ENCODE data around the gene ADM5.

Gene ADM5

GRCh38 chr19:49689133-49690078, at the start of gene ADM5:
ADM5 (plus strand) TSS chr19:49689594; CDS start chr19:49689838, 244 bp downstream.
- peaks cover 18 to 57% (median 49%) of the 10 kb centered on the region in 11 experiments for H3K36me3 ChIP-seq
- H3K27me3 ChIP-seq, result peaks cover 21 to 35% (median 30%) of the 10 kb centered on the region in 11 experiments
- H3K9ac ChIP-seq, result peak within 1 kb of the TSS in 9 of 11 experiments; percentile 10 to 66 (median 42); a peak in 13 of 22 replicates
- TF ChIP-seq Cebpa-rat (IDR thresholded peaks at IDR 0.05), result no peak
- peak within 1 kb of the TSS in 6 of 11 experiments; percentile 33 to 77 (median 59); a peak in 9 of 22 replicates for H3K27ac ChIP-seq
- H3K9me3 ChIP-seq (replicated peaks in 1 of 11), result no peaks in the 10 kb centered on the region
- peaks cover 37 to 75% (median 56%) of the 10 kb centered on the region in 10 experiments for H3K4me1 ChIP-seq
- peak within 1 kb of the TSS in 8 of 10 experiments; percentile 27 to 65 (median 46); a peak in 11 of 20 replicates for H3K4me3 ChIP-seq
- H4K20me1 ChIP-seq, result peaks cover 0 to 62% (median 54%) of the 10 kb centered on the region in 11 experiments; a peak in 19 of 22 replicates
- peak within 1 kb of the TSS; percentile 68 to 95 (median 89) for H3K4me2 ChIP-seq

GRCh38 chr19:49640113-49640898, 49.1 kb upstream of the ADM5 start, which contains the start of gene RRAS:
RRAS (minus strand) TSS chr19:49640143; CDS start chr19:49640098, 45 bp downstream.
- peak within 1 kb of the TSS; percentile 92 to 99 (median 97) for H3K27ac ChIP-seq
- TF ChIP-seq Cebpa-rat (IDR thresholded peaks at IDR 0.05), result no peak
- peaks cover 8 to 25% (median 13%) of the 10 kb centered on the region in 11 experiments for H3K36me3 ChIP-seq
- peak within 1 kb of the TSS; percentile 97 to 100 (median 99) for H3K4me2 ChIP-seq
- no peaks in the 10 kb centered on the region for H3K9me3 ChIP-seq (replicated peaks in 1 of 11)
- H3K27me3 ChIP-seq, result no peaks in the 10 kb centered on the region
- peaks cover 55 to 80% (median 79%) of the 10 kb centered on the region in 10 experiments for H3K4me1 ChIP-seq
- peak within 1 kb of the TSS; percentile 67 to 99 (median 90) for H3K4me3 ChIP-seq
- H4K20me1 ChIP-seq, result peaks cover 6 to 20% (median 11%) of the 10 kb centered on the region in 11 experiments; a peak in 18 of 22 replicates
- peak within 1 kb of the TSS; percentile 92 to 100 (median 99) for H3K9ac ChIP-seq

- Histone ChIP-seq H3K4me1 (peaks cover 44 to 67% (median 64%) of the 10 kb centered on the region in 10 experiments), H3K27ac (peak within 1 kb of the TSS; percentile 94 to 99 (median 97)), H3K9ac (peak within 1 kb of the TSS; percentile 97 to 100 (median 99)), H3K36me3 (peaks cover 23 to 29% (median 28%) of the 10 kb centered on the region in 11 experiments), H3K27me3 (no peaks in the 10 kb centered on the region), H3K4me3 (peak within 1 kb of the TSS; percentile 89 to 100 (median 98)), H3K4me2 (peak within 1 kb of the TSS; percentile 97 to 99 (median 99)), H4K20me1 (peaks cover 12 to 35% (median 26%) of the 10 kb centered on the region in 11 experiments; a peak in 19 of 22 replicates), H3K9me3 (replicated peaks in 1 of 11) (no peaks in the 10 kb centered on the region)
- no peak for TF ChIP-seq Cebpa-rat (IDR thresholded peaks at IDR 0.05)
These were observed 47.5 kb upstream of the ADM5 start, which contains the start of gene SCAF1 for GRCh38 chr19:49641688-49642491. SCAF1 (plus strand) TSS chr19:49642209; CDS start chr19:49645027, 2,818 bp downstream.

- Histone ChIP-seq H3K9ac (peak overlapping the region; percentile 97 to 100 (median 99)), H3K27me3 (no peaks in the 10 kb centered on the region), H3K27ac (peak overlapping the region; percentile 93 to 99 (median 97)), H3K9me3 (replicated peaks in 1 of 11) (no peaks in the 10 kb centered on the region), H3K4me2 (peak overlapping the region; percentile 83 to 99 (median 99)), H3K4me1 (peaks cover 40 to 60% (median 58%) of the 10 kb centered on the region in 10 experiments), H3K36me3 (peaks cover 30 to 36% (median 34%) of the 10 kb centered on the region in 11 experiments), H4K20me1 (peaks cover 12 to 42% (median 33%) of the 10 kb centered on the region in 11 experiments; a peak in 19 of 22 replicates), H3K4me3 (peak overlapping the region; percentile 89 to 100 (median 98))
- no peak for TF ChIP-seq Cebpa-rat (IDR thresholded peaks at IDR 0.05)
These were observed 46.8 kb upstream of the ADM5 start for GRCh38 chr19:49642492-49643035.

GRCh38 chr19:49643466-49643865, 45.9 kb upstream of the ADM5 start:
- Histone ChIP-seq H3K27me3 (no peaks in the 10 kb centered on the region), H4K20me1 (peaks cover 12 to 51% (median 42%) of the 10 kb centered on the region in 11 experiments; a peak in 19 of 22 replicates), H3K4me3 (peak overlapping the region; percentile 89 to 100 (median 98); a peak in 12 of 20 replicates), H3K9me3 (replicated peaks in 1 of 11) (no peaks in the 10 kb centered on the region), H3K4me2 (peak overlapping the region; percentile 83 to 99 (median 99)), H3K9ac (peak overlapping the region; percentile 97 to 100 (median 99); a peak in 21 of 22 replicates), H3K4me1 (peaks cover 34 to 51% (median 49%) of the 10 kb centered on the region in 10 experiments), H3K36me3 (peaks cover 39 to 45% (median 43%) of the 10 kb centered on the region in 11 experiments), H3K27ac (peak overlapping the region in 3 of 11 experiments; percentile 97 to 99 (median 99); a peak in 3 of 22 replicates)
- no peak for TF ChIP-seq Cebpa-rat (IDR thresholded peaks at IDR 0.05)

- H3K9me3 ChIP-seq (replicated peaks in 1 of 11), result no peaks in the 10 kb centered on the region
- H3K36me3 ChIP-seq, result peaks cover 58 to 66% (median 64%) of the 10 kb centered on the region in 11 experiments
- H3K4me3 ChIP-seq, result no peak overlapping the region
- H3K27ac ChIP-seq, result peak overlapping the region in 2 of 11 experiments; percentile 38 to 45; a peak in 1 of 22 replicates
- no peak overlapping the region for H3K4me2 ChIP-seq
- no peaks in the 10 kb centered on the region for H3K27me3 ChIP-seq
- H4K20me1 ChIP-seq, result peaks cover 22 to 72% (median 63%) of the 10 kb centered on the region in 11 experiments; a peak in 20 of 22 replicates
- no peak for TF ChIP-seq Cebpa-rat (IDR thresholded peaks at IDR 0.05)
- H3K9ac ChIP-seq, result peak overlapping the region in 7 of 11 experiments; percentile 23 to 100 (median 41); a peak in 9 of 22 replicates
- peaks cover 25 to 38% (median 35%) of the 10 kb centered on the region in 10 experiments for H3K4me1 ChIP-seq
These were observed 43.8 kb upstream of the ADM5 start for GRCh38 chr19:49645592-49645991.

GRCh38 chr19:49645995-49646394, 43.4 kb upstream of the ADM5 start:
- Histone ChIP-seq H4K20me1 (peaks cover 22 to 73% (median 64%) of the 10 kb centered on the region in 11 experiments; a peak in 20 of 22 replicates), H3K36me3 (peaks cover 58 to 69% (median 66%) of the 10 kb centered on the region in 11 experiments), H3K4me1 (peaks cover 25 to 34% (median 32%) of the 10 kb centered on the region in 10 experiments), H3K27ac (no peak overlapping the region), H3K9me3 (replicated peaks in 1 of 11) (no peaks in the 10 kb centered on the region), H3K4me2 (no peak overlapping the region), H3K9ac (peak overlapping the region in 9 of 11 experiments; percentile 19 to 100 (median 29); a peak in 8 of 22 replicates), H3K4me3 (no peak overlapping the region), H3K27me3 (no peaks in the 10 kb centered on the region)
- TF ChIP-seq Cebpa-rat (IDR thresholded peaks at IDR 0.05), result no peak
